ENCODE data around the gene FAM83F. TPM values are rescaled to one million over a fixed set of nuclear protein-coding genes. Genes with fewer than 3 reads are reported as not detected.

FAM83F gene
- polyA plus RNA-seq, 2 of the 4 experiments (the other 2 are of a cell fraction), result not detected

- no peaks in the 10 kb centered on the region for H3K9me3 ChIP-seq
- TF ChIP-seq ESRRA (IDR thresholded peaks at IDR 0.05; ENCODE audit: borderline replicate concordance, low read length), result no peak
- TF ChIP-seq USF2 (IDR thresholded peaks at IDR 0.05), result no peak
- no peak for TF ChIP-seq CHD4 (IDR thresholded peaks at IDR 0.05; ENCODE audit: borderline replicate concordance)
- no peak for TF ChIP-seq PHF8 (IDR thresholded peaks at IDR 0.05; ENCODE audit: borderline replicate concordance, low read depth)
- no peak for TF ChIP-seq MYC (IDR thresholded peaks at IDR 0.05; ENCODE audit: borderline replicate concordance, low read length)
- no peak for TF ChIP-seq EHF (CRISPR knock-in tag; IDR thresholded peaks at IDR 0.05)
- no peak for TF ChIP-seq BCL3 (IDR thresholded peaks at IDR 0.05)
- no peak for TF ChIP-seq RNF2 (IDR thresholded peaks at IDR 0.05; ENCODE audit: borderline replicate concordance, low read depth)
- H3K4me1 ChIP-seq, result no peaks in the 10 kb centered on the region
- H3K4me2 ChIP-seq, result no peak overlapping the region
- POLR2A ChIA-PET, result no interaction called here
- no peak for FAIRE-seq
- WGBS (ENCODE audit: missing lambda C conversion rate), result 58% methylated on average over 7 of the region's 7 CpGs
- CTCF ChIA-PET, result interaction anchor here (1.6 to 28.4 kb wide), 3 partner anchors 10 to 482 kb away, joined by 3 to 899 read pairs (median 122); partner anchors contain the start of gene RPS19BP1
- no peak overlapping the region for H3K27ac ChIP-seq
- ATAC-seq, result no peak
- no peak for DNase-seq (ENCODE audit: low read depth in 1 of 2, low spot score in 1 of 2)
- H3K4me3 ChIP-seq, result no peak overlapping the region
Observed at GRCh38 chr22:40026641-40027040, 31.9 kb downstream of the FAM83F start.

GRCh38 chr22:40027191-40028097 lies 32.7 kb downstream of the FAM83F start:
- Histone ChIP-seq H3K4me2 (no peak overlapping the region), H3K9me3 (no peaks in the 10 kb centered on the region), H3K27ac (no peak overlapping the region), H3K4me1 (no peaks in the 10 kb centered on the region), H3K4me3 (no peak overlapping the region)
- FAIRE-seq (no peak), ATAC-seq (no peak), DNase-seq (ENCODE audit: low read depth in 1 of 2, low spot score in 1 of 2) (no peak)
- WGBS (ENCODE audit: missing lambda C conversion rate), result 59% methylated on average over 13 of the region's 21 CpGs
- CTCF ChIA-PET, result interaction anchor here (0.6 to 28.4 kb wide), 4 partner anchors 9 to 483 kb away, joined by 3 to 899 read pairs (median 62); partner anchors contain the start of gene RPS19BP1
- POLR2A ChIA-PET, result no interaction called here
- TF ChIP-seq ATOH8 (CRISPR knock-in tag; IDR thresholded peaks at IDR 0.05; ENCODE audit: low read depth), result no peak

GRCh38 chr22:40028098-40028425 lies 33.3 kb downstream of the FAM83F start:
- H3K4me3 ChIP-seq, result no peak overlapping the region
- TF ChIP-seq JUN (IDR thresholded peaks at IDR 0.05) (no peak), MAZ (IDR thresholded peaks at IDR 0.05; ENCODE audit: borderline replicate concordance, low read depth, low read length) (no peak), JUNB (IDR thresholded peaks at IDR 0.05) (no peak), RNF2 (IDR thresholded peaks at IDR 0.05; ENCODE audit: borderline replicate concordance, low read depth) (no peak), ZFP36 (IDR thresholded peaks at IDR 0.05; ENCODE audit: borderline replicate concordance, partially characterized antibody) (no peak), KDM5A (IDR thresholded peaks at IDR 0.05) (no peak), HES2 (IDR thresholded peaks at IDR 0.05) (no peak), ZSCAN20 (CRISPR knock-in tag; IDR thresholded peaks at IDR 0.05) (no peak), CHD2 (IDR thresholded peaks at IDR 0.05; ENCODE audit: low read length, partially characterized antibody) (no peak), ELK1 (IDR thresholded peaks at IDR 0.05; ENCODE audit: low read depth, low read length) (no peak), FOSL2 (IDR thresholded peaks at IDR 0.05) (no peak), FOSL2 (CRISPR knock-in tag; IDR thresholded peaks at IDR 0.05) (no peak), EHF (CRISPR knock-in tag; IDR thresholded peaks at IDR 0.05) (no peak), BHLHE40 (IDR thresholded peaks at IDR 0.05; ENCODE audit: low read depth, low read length) (no peak), CBX2 (IDR thresholded peaks at IDR 0.05; ENCODE audit: borderline replicate concordance, low read depth) (no peak), KDM1A (IDR thresholded peaks at IDR 0.05; ENCODE audit: low read depth) (no peak), POLR2AphosphoS2 (conservative IDR thresholded peaks at IDR 0.05; ENCODE audit: low read length) (no peak), RCOR1 (IDR thresholded peaks at IDR 0.05; ENCODE audit: low read depth, low read length) (no peak)
- no peaks in the 10 kb centered on the region for H3K4me1 ChIP-seq
- FAIRE-seq (no peak), DNase-seq (ENCODE audit: low read depth in 1 of 2, low spot score in 1 of 2) (no peak), ATAC-seq (no peak)
- ChIA-PET CTCF (interaction anchor here (0.6 to 28.4 kb wide), 3 partner anchors 9 to 483 kb away, joined by 3 to 899 read pairs (median 122); partner anchors contain the start of gene RPS19BP1), POLR2A (no interaction called here)
- WGBS (ENCODE audit: missing lambda C conversion rate), result 42% methylated on average over 3 of the region's 6 CpGs
- no peaks in the 10 kb centered on the region for H3K9me3 ChIP-seq
- H3K27ac ChIP-seq, result no peak overlapping the region
- H3K4me2 ChIP-seq, result no peak overlapping the region
